ENCODE results near the gene CHRNA4.

CHRNA4 gene

GRCh38 chr20:63331741-63332400, 29.3 kb downstream of the CHRNA4 start:
- no peak for DNase-seq

GRCh38 chr20:63330940-63331339, 30.2 kb downstream of the CHRNA4 start:
- DNase-seq = no peak

- DNase-seq = no peak
Observed at GRCh38 chr20:63330084-63330760, 30.9 kb downstream of the CHRNA4 start.

GRCh38 chr20:63329331-63330083, 31.6 kb downstream of the CHRNA4 start:
- DNase-seq = no peak

- no peak for DNase-seq
Observed at GRCh38 chr20:63328718-63329275, 32.4 kb downstream of the CHRNA4 start.

GRCh38 chr20:63328026-63328700, 33.0 kb downstream of the CHRNA4 start:
- no peak for DNase-seq

GRCh38 chr20:63327231-63327745, 33.9 kb downstream of the CHRNA4 start:
- no peak for DNase-seq

- DNase-seq = no peak
Observed at GRCh38 chr20:63326314-63327230, 34.6 kb downstream of the CHRNA4 start.

GRCh38 chr20:63325554-63326313, 35.4 kb downstream of the CHRNA4 start:
- no peak for DNase-seq

- no peak for DNase-seq
Observed at GRCh38 chr20:63325021-63325471, 36.1 kb downstream of the CHRNA4 start.

- no peak for DNase-seq
Observed at GRCh38 chr20:63323357-63323981, 37.7 kb downstream of the CHRNA4 start.

GRCh38 chr20:63322933-63323273, 38.2 kb downstream of the CHRNA4 start:
- no peak for DNase-seq

- no peak for DNase-seq
Observed at GRCh38 chr20:63322146-63322932, 38.8 kb downstream of the CHRNA4 start.

- DNase-seq = no peak
Observed at GRCh38 chr20:63321148-63321831, 39.9 kb downstream of the CHRNA4 start.

- DNase-seq = no peak
Observed at GRCh38 chr20:63320616-63321147, 40.5 kb downstream of the CHRNA4 start.

GRCh38 chr20:63320041-63320511, 41.1 kb downstream of the CHRNA4 start:
- DNase-seq = no peak

- no peak for DNase-seq
Observed at GRCh38 chr20:63319164-63320040, 41.7 kb downstream of the CHRNA4 start.
